Fibroblast of lung (primary cell): Measurements from ENCODE around the gene ITPKA. TPM values are rescaled to one million over a fixed set of nuclear protein-coding genes. Genes with fewer than 3 reads are reported as not detected.

ENCODE experiments used
- DNase-seq, 2 donors: peaks; one replicate each; pipeline versions ENCODE4 v3.0.0 to v3.0.0-alpha.2; 2010; ENCODE audit warnings: low read depth in 2 of 2
- H2AFZ ChIP-seq: 2 replicates; pipeline ENCODE4 v1.5.1; 2012; ENCODE audit warnings: low read length, control low read depth, inconsistent platforms
- H3K27ac ChIP-seq: 2 replicates; pipeline ENCODE4 v1.5.1; 2011; ENCODE audit warnings: low read length, control low read depth; ENCODE audit not compliant: insufficient read depth
- H3K27me3 ChIP-seq: 2 replicates; pipeline ENCODE4 v1.5.1; 2011; ENCODE audit warnings: mild to moderate bottlenecking, low read length; ENCODE audit not compliant: control insufficient read depth, insufficient read depth
- H3K36me3 ChIP-seq: 2 replicates; pipeline ENCODE4 v1.5.1; 2011; ENCODE audit warnings: low read length; ENCODE audit not compliant: control insufficient read depth, insufficient read depth
- H3K4me1 ChIP-seq: 2 replicates; pipeline ENCODE4 v1.5.1; 2011; ENCODE audit warnings: low read length; ENCODE audit not compliant: control insufficient read depth, insufficient read depth; ENCODE audit errors: extremely low read depth
- H3K4me2 ChIP-seq: 2 replicates; pipeline ENCODE4 v1.5.1; 2011; ENCODE audit warnings: low read length, control low read depth; ENCODE audit not compliant: insufficient read depth; ENCODE audit errors: extremely low read depth
- H3K4me3 ChIP-seq, 4 experiments: fragments of 200-600 bp in 1 of 4; sonication (generic) in 1 of 4; replicated peaks in 1 of 4; 2 replicates each; pipeline ENCODE4 v1.5.1; 2011 to 2016; ENCODE audit warnings: low read length in 4 of 4, low read depth in 3 of 4, mild to moderate bottlenecking in 3 of 4, control low read depth in 2 of 4, inconsistent platforms in 1 of 4, mixed read lengths in 1 of 4; ENCODE audit not compliant: insufficient read depth in 1 of 4; ENCODE audit errors: control extremely low read depth in 1 of 4
- H3K79me2 ChIP-seq: 2 replicates; pipeline ENCODE4 v1.5.1; 2012; ENCODE audit warnings: mild to moderate bottlenecking, low read length, inconsistent platforms; ENCODE audit not compliant: control insufficient read depth, insufficient read depth
- H3K9ac ChIP-seq: 2 replicates; pipeline ENCODE4 v1.5.1; 2011; ENCODE audit warnings: mild to moderate bottlenecking, low read length, control low read depth; ENCODE audit not compliant: insufficient read depth
- H3K9me3 ChIP-seq: 2 replicates; pipeline ENCODE4 v1.5.1; 2012; ENCODE audit warnings: low read depth, low read length; ENCODE audit not compliant: control insufficient read depth, insufficient read depth
- H4K20me1 ChIP-seq: 2 replicates; pipeline ENCODE4 v1.5.1; 2011; ENCODE audit warnings: low read length; ENCODE audit not compliant: control insufficient read depth, insufficient read depth; ENCODE audit errors: extremely low read depth
- EZH2 ChIP-seq: IDR thresholded peaks from 2 replicates; pipeline ENCODE4 v1.5.1; 2012; ENCODE audit warnings: low read length, control low read depth, mild to moderate bottlenecking; ENCODE audit errors: missing control alignments
- polyA plus RNA-seq, 2 donors: library from polyadenylated mRNA; depleted of rRNA in 1 of 2; stranded (reverse) in 1 of 2; unstranded in 1 of 2; fragments of >200 nt; gene quantifications; 2 replicates each; pipeline ENCODE4 v1.2.1, GENCODE V29; 2011 to 2012; ENCODE audit warnings: missing spikeins in 1 of 2
- total RNA-seq: library from RNA; depleted of rRNA; stranded (reverse); fragments of >200 nt; gene quantifications from 2 replicates; pipeline ENCODE4 v1.2.1, GENCODE V29; 2014
- TF ChIP-seq, protein P1 (sequence below), 2 donors: IDR thresholded peaks in 1 of 2; conservative IDR thresholded peaks in 1 of 2; 1 replicate in 1 of 2; 2 replicates in 1 of 2; pipeline ENCODE4 v1.5.1; 2011 to 2012; ENCODE audit warnings: low read length in 2 of 2, control low read depth in 1 of 2, inconsistent platforms in 1 of 2, low read depth in 1 of 2, mild to moderate bottlenecking in 1 of 2

The ITPKA gene
- total and polyA plus RNA-seq, 2 donors (not counting 1 experiment from before 2014, with no cell fraction given), result 0.32 to 35.0 TPM

DNA sequence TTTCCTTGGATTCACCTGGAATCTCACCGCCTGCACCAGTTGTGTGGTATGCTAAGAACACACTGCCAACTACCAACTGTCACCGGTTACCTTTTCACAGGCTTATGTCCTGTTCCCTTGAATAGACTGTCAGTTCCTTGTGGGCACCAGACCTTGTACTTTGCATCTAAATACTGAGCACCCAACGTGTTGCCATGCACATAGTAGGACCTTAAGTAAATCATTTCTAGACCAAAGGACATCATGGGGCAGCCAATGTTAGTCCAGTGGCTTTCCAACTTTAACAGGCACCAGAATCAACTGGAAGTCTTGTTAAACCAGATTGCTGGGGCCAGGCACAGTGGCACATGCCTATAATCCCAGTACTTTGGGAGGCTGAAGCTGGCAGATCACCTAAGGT lies 51.5 kb downstream of the ITPKA start:
- TF ChIP-seq, protein P1, sequence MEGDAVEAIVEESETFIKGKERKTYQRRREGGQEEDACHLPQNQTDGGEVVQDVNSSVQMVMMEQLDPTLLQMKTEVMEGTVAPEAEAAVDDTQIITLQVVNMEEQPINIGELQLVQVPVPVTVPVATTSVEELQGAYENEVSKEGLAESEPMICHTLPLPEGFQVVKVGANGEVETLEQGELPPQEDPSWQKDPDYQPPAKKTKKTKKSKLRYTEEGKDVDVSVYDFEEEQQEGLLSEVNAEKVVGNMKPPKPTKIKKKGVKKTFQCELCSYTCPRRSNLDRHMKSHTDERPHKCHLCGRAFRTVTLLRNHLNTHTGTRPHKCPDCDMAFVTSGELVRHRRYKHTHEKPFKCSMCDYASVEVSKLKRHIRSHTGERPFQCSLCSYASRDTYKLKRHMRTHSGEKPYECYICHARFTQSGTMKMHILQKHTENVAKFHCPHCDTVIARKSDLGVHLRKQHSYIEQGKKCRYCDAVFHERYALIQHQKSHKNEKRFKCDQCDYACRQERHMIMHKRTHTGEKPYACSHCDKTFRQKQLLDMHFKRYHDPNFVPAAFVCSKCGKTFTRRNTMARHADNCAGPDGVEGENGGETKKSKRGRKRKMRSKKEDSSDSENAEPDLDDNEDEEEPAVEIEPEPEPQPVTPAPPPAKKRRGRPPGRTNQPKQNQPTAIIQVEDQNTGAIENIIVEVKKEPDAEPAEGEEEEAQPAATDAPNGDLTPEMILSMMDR (conservative IDR thresholded peaks at IDR 0.05 in 1 of 2, IDR thresholded peaks at IDR 0.05 in 1 of 2; ENCODE audit: low read depth in 1 of 2, low read length in 2 of 2), result no peak
- TF ChIP-seq EZH2, result no peak
- H3K79me2 ChIP-seq, result peaks cover 4% of the 10 kb centered on the region
- no peaks in the 10 kb centered on the region for H4K20me1 ChIP-seq
- H3K4me2 ChIP-seq, result no peak overlapping the region
- no peak for DNase-seq
- H3K36me3 ChIP-seq, result no peaks in the 10 kb centered on the region
- H3K27me3 ChIP-seq, result no peaks in the 10 kb centered on the region
- no peaks in the 10 kb centered on the region for H3K4me1 ChIP-seq
- no peak overlapping the region for H2AFZ ChIP-seq
- no peaks in the 10 kb centered on the region for H3K9me3 ChIP-seq
- no peak overlapping the region for H3K9ac ChIP-seq
- H3K4me3 ChIP-seq, result no peak overlapping the region
- no peak overlapping the region for H3K27ac ChIP-seq

GRCh38 chr15:41546851-41547786 lies 53.4 kb downstream of the ITPKA start:
- no peak overlapping the region for H3K9ac ChIP-seq
- no peak overlapping the region for H3K27ac ChIP-seq
- H3K9me3 ChIP-seq, result no peaks in the 10 kb centered on the region
- TF ChIP-seq EZH2, result no peak
- TF ChIP-seq, protein P1 (conservative IDR thresholded peaks at IDR 0.05 in 1 of 2, IDR thresholded peaks at IDR 0.05 in 1 of 2; ENCODE audit: low read depth in 1 of 2, low read length in 2 of 2), result no peak
- H3K4me2 ChIP-seq, result no peak overlapping the region
- no peak overlapping the region for H3K4me3 ChIP-seq
- no peaks in the 10 kb centered on the region for H3K27me3 ChIP-seq
- no peak overlapping the region for H2AFZ ChIP-seq
- H3K36me3 ChIP-seq, result no peaks in the 10 kb centered on the region
- peak; percentile 45 to 62 for DNase-seq
- H4K20me1 ChIP-seq, result no peaks in the 10 kb centered on the region
- peaks cover 3% of the 10 kb centered on the region for H3K79me2 ChIP-seq
- no peaks in the 10 kb centered on the region for H3K4me1 ChIP-seq

DNA sequence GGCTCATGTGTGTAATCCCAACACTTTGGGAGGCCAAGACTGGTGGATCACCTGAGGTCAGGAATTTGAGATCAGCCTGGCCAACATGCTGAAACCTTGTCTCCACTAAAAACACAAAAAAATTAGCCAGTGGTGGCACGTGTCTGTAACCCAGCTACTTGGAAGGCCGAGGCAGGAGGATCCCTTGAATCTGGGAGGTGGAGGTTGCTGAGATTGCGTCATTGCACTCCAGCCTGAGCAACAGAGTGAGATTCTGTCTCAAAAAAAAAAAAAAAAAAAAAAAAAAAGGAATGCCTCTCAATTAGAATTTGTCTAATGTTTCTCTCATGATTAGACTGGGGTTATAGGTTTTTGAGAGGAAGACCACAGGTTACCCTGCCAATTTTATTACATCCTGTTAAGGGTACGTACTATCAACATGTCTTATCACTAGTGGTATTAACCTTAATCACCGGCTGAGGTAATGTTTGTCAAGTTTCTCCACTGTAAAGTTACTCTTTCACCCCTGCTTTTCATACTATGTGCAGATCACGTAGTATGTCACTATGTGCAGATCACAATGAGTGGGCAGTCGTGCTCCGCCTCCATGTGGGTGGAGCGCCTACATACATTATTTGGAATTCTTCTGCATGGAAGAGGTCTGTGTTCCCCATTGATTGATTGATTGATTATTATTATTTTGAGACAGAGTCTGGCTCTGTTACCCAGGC lies 56.5 kb downstream of the ITPKA start:
- Histone ChIP-seq H3K9ac (no peak overlapping the region), H3K4me2 (no peak overlapping the region), H3K36me3 (no peaks in the 10 kb centered on the region), H3K79me2 (no peaks in the 10 kb centered on the region), H3K27ac (no peak overlapping the region), H3K4me3 (no peak overlapping the region), H3K9me3 (no peaks in the 10 kb centered on the region), H3K4me1 (no peaks in the 10 kb centered on the region), H2AFZ (no peak overlapping the region), H3K27me3 (no peaks in the 10 kb centered on the region), H4K20me1 (no peaks in the 10 kb centered on the region)
- no peak for TF ChIP-seq EZH2
- TF ChIP-seq, protein P1 (conservative IDR thresholded peaks at IDR 0.05 in 1 of 2, IDR thresholded peaks at IDR 0.05 in 1 of 2; ENCODE audit: low read depth in 1 of 2, low read length in 2 of 2), result no peak
- DNase-seq, result no peak
